ENCODE measurements around the gene VSIG1.

VSIG1 gene

DNA sequence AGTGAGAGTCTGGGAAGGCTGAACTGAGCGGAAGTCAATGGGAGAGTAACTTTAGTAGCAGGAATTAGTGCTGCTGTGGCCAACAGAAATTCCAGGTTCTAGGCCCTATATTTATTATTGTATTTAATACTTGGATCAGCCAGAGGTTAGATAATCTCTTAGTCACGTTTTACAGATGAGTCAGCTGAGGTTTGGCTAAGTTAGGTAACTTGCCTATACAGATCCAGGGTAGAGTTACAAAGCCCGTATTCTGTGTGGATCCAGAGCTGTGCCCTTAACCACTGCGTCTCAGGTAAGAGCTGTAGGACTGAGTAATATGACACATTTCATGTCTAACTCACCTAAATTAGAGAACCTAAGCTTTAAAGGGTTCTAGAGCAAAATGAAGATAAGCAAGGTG, 26.0 kb downstream of the VSIG1 start:
- peaks cover 1% of the 10 kb centered on the region for H3K27me3 Mint-ChIP-seq (ENCODE audit: low read depth, poor library complexity)
- H3K4me3 Mint-ChIP-seq = no peak overlapping the region
- TF ChIP-seq, protein P1, sequence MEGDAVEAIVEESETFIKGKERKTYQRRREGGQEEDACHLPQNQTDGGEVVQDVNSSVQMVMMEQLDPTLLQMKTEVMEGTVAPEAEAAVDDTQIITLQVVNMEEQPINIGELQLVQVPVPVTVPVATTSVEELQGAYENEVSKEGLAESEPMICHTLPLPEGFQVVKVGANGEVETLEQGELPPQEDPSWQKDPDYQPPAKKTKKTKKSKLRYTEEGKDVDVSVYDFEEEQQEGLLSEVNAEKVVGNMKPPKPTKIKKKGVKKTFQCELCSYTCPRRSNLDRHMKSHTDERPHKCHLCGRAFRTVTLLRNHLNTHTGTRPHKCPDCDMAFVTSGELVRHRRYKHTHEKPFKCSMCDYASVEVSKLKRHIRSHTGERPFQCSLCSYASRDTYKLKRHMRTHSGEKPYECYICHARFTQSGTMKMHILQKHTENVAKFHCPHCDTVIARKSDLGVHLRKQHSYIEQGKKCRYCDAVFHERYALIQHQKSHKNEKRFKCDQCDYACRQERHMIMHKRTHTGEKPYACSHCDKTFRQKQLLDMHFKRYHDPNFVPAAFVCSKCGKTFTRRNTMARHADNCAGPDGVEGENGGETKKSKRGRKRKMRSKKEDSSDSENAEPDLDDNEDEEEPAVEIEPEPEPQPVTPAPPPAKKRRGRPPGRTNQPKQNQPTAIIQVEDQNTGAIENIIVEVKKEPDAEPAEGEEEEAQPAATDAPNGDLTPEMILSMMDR (IDR thresholded peaks at IDR 0.05) = no peak
- DNase-seq = no peak
- no peaks in the 10 kb centered on the region for H3K36me3 Mint-ChIP-seq (ENCODE audit: low read depth)
- peaks cover 11% of the 10 kb centered on the region for H3K4me1 Mint-ChIP-seq
- no peaks in the 10 kb centered on the region for H3K9me3 Mint-ChIP-seq
- H3K27ac Mint-ChIP-seq = no peak overlapping the region

GRCh38 chrX:108071578-108071977, 26.7 kb downstream of the VSIG1 start:
- H3K27me3 Mint-ChIP-seq (ENCODE audit: low read depth, poor library complexity) = peaks cover 3% of the 10 kb centered on the region
- H3K27ac Mint-ChIP-seq = no peak overlapping the region
- H3K36me3 Mint-ChIP-seq (ENCODE audit: low read depth) = no peaks in the 10 kb centered on the region
- no peak overlapping the region for H3K4me3 Mint-ChIP-seq
- peaks cover 11% of the 10 kb centered on the region for H3K4me1 Mint-ChIP-seq
- DNase-seq = no peak
- H3K9me3 Mint-ChIP-seq = no peaks in the 10 kb centered on the region
- TF ChIP-seq, protein P1 (IDR thresholded peaks at IDR 0.05) = no peak

DNA sequence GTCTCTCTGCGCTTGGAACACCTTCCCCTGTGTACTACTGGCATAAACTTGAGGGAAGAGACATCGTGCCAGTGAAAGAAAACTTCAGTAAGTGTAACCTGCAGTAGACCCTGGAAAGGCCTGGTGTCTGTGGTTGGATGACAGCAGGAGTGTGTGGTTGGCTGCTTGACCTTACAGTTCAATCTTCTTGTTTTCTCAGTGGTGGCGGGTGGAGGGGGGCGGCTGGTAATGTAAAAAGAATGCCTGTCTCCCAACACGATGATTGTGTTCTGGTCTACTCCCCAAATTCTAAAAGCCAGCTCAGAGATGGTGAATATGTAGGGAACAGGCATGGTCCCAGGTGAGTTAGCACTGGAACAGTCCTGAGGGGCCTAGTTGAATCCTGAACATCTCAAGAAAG, 27.9 kb downstream of the VSIG1 start:
- Mint-ChIP-seq H3K4me3 (no peak overlapping the region), H3K27me3 (ENCODE audit: low read depth, poor library complexity) (peaks cover 6% of the 10 kb centered on the region), H3K36me3 (ENCODE audit: low read depth) (no peaks in the 10 kb centered on the region), H3K9me3 (no peaks in the 10 kb centered on the region), H3K4me1 (peaks cover 7% of the 10 kb centered on the region), H3K27ac (no peak overlapping the region)
- TF ChIP-seq, protein P1 (IDR thresholded peaks at IDR 0.05) = no peak
- DNase-seq = no peak

DNA sequence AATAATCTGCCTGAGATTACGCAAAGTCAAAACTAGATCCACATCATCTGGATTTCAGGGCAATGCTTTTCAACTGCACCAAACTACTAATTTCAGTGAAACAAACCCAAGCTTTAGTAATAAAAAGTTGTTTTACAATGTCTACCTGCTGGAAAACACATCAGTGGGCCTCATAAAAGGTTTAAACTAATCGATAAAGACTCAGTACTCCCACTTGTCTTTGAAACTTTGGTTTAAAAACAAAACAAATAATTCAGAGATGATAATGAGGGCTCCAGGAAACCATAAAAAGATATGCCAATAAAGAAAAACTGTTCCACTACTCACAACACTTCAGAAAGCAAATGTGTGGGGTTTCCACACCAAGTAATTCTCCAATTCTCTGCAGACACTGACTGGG, 36.2 kb downstream of the VSIG1 start:
- Mint-ChIP-seq H3K36me3 (ENCODE audit: low read depth) (peaks cover 21% of the 10 kb centered on the region), H3K4me3 (no peak overlapping the region), H3K27me3 (ENCODE audit: low read depth, poor library complexity) (peaks cover 6% of the 10 kb centered on the region), H3K9me3 (no peaks in the 10 kb centered on the region), H3K27ac (no peak overlapping the region), H3K4me1 (no peaks in the 10 kb centered on the region)
- TF ChIP-seq, protein P1 (IDR thresholded peaks at IDR 0.05) = no peak
- no peak for DNase-seq

DNA sequence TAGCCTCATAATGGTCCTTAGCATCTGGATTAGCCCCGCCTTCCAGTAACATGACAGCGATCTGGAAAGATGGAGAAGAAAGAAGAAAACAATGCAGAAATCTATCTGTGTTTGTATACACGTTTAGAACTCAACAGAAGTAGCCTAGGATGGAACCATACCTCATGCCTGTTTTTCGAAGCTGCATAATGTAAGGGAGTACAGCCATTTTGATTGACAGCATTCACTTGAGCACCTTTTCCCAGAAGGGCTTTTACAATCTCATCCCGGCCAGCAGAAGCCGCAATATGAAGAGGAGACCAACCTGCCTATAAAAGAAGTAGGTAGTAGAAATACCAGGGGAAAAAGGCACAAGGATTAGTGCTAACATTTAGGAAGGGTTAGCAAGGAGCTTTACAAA, 42.9 kb downstream of the VSIG1 start:
- H3K9me3 Mint-ChIP-seq = no peaks in the 10 kb centered on the region
- no peaks in the 10 kb centered on the region for H3K27me3 Mint-ChIP-seq (ENCODE audit: low read depth, poor library complexity)
- TF ChIP-seq, protein P1 (IDR thresholded peaks at IDR 0.05) = no peak
- peaks cover 17% of the 10 kb centered on the region for H3K4me1 Mint-ChIP-seq
- no peak overlapping the region for H3K4me3 Mint-ChIP-seq
- no peak overlapping the region for H3K27ac Mint-ChIP-seq
- DNase-seq = no peak
- H3K36me3 Mint-ChIP-seq (ENCODE audit: low read depth) = peaks cover 41% of the 10 kb centered on the region

DNA sequence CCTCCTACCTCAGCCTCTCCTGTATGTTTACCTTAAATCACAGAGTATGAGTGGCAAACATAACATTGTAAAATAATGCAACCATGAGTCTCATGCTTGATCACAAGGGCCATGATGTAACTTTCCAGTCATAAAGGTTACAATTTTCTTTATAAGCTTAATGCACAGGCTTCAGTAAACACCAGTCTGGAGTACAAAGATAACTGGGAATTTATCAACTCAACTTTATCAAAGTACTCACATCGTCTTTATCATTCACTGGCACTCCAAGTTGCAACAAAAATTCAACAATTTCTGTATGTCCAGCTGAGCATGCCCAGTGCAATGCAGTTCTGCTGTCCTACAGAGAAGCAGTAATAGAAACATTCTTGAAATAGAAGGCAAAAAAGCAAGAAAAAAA, 43.6 kb downstream of the VSIG1 start:
- Mint-ChIP-seq H3K4me3 (peak overlapping the region; percentile 69), H3K9me3 (no peaks in the 10 kb centered on the region), H3K27me3 (ENCODE audit: low read depth, poor library complexity) (peaks cover 6% of the 10 kb centered on the region), H3K4me1 (peaks cover 17% of the 10 kb centered on the region), H3K36me3 (ENCODE audit: low read depth) (peaks cover 37% of the 10 kb centered on the region), H3K27ac (no peak overlapping the region)
- TF ChIP-seq, protein P1 (IDR thresholded peaks at IDR 0.05) = no peak
- no peak for DNase-seq

All from nephron progenitor cell (in vitro differentiated cells).